Left ventricle myocardium inferior (tissue), 1 donor: ENCODE data around the gene TFAP2B. TPM values are rescaled to one million over a fixed set of nuclear protein-coding genes. Genes with fewer than 3 reads are reported as not detected.

Experiments used
- DNase-seq: peaks from one replicate; pipeline ENCODE4 v3.0.0-alpha.2; 2020
- H3K27ac ChIP-seq: fragments of 200-600 bp; replicated peaks from 2 replicates; pipeline ENCODE4 v1.8.0; 2021
- H3K27me3 ChIP-seq: fragments of 200-600 bp; 2 replicates; pipeline ENCODE4 v1.8.0; 2021; ENCODE audit warnings: low read depth
- H3K36me3 ChIP-seq: fragments of 200-600 bp; 2 replicates; pipeline ENCODE4 v1.8.0; 2021
- H3K4me1 ChIP-seq: fragments of 200-600 bp; 2 replicates; pipeline ENCODE4 v1.8.0; 2021
- H3K4me3 ChIP-seq: fragments of 200-600 bp; 2 replicates; pipeline ENCODE4 v1.8.0; 2021; ENCODE audit warnings: mild to moderate bottlenecking, moderate library complexity
- H3K9me3 ChIP-seq: fragments of 200-600 bp; replicated peaks from 2 replicates; pipeline ENCODE4 v1.8.0; 2021
- CTCF ChIP-seq: fragments of 200-600 bp; IDR thresholded peaks from 2 replicates; pipeline ENCODE4 v1.8.0; 2021; ENCODE audit warnings: antibody characterized with exemption, mild to moderate bottlenecking, borderline replicate concordance
- intact Hi-C: fragments of 100-400 bp; cut with micrococcal nuclease; formaldehyde crosslinking; loops from one replicate; pipeline ENCODE4 v1.11.0; 2022
- total RNA-seq: library from RNA; stranded (reverse); fragmentation: NEBNext Ultra II Directional; extraction: Animal tissue kit (Norgen Biotek cat#: 25700); gene quantifications from one replicate; pipeline ENCODE4 v1.2.1, GENCODE V29; 2021
- donor health status: DM: no; HTN: yes; CAD: no; lungs with severe emphysema.

The TFAP2B gene
- total RNA-seq, 1 donor from 2014 or later = not detected

- Histone ChIP-seq H3K4me1 (no peaks in the 10 kb centered on the region), H3K27ac (no peak overlapping the region), H3K27me3 (no peaks in the 10 kb centered on the region), H3K4me3 (no peak overlapping the region), H3K36me3 (no peaks in the 10 kb centered on the region), H3K9me3 (no peaks in the 10 kb centered on the region)
- DNase-seq = no peak
- TF ChIP-seq CTCF = no peak
- intact Hi-C loops = no loop called here
These were observed 49.8 kb downstream of the TFAP2B start for GRCh38 chr6:50868466-50868865.

- Histone ChIP-seq H3K9me3 (no peaks in the 10 kb centered on the region), H3K4me1 (no peaks in the 10 kb centered on the region), H3K36me3 (no peaks in the 10 kb centered on the region), H3K27ac (no peak overlapping the region), H3K4me3 (no peak overlapping the region), H3K27me3 (no peaks in the 10 kb centered on the region)
- no peak for TF ChIP-seq CTCF
- intact Hi-C loops = no loop called here
- no peak for DNase-seq
These were observed 54.5 kb downstream of the TFAP2B start for GRCh38 chr6:50873167-50873566.

GRCh38 chr6:50884364-50884763, 65.7 kb downstream of the TFAP2B start:
- DNase-seq = no peak
- intact Hi-C loops = no loop called here
- no peak overlapping the region for H3K4me3 ChIP-seq
- TF ChIP-seq CTCF = no peak
- H3K36me3 ChIP-seq = no peaks in the 10 kb centered on the region
- H3K27ac ChIP-seq = no peak overlapping the region
- H3K9me3 ChIP-seq = no peaks in the 10 kb centered on the region
- peaks cover 11% of the 10 kb centered on the region for H3K27me3 ChIP-seq
- no peaks in the 10 kb centered on the region for H3K4me1 ChIP-seq

GRCh38 chr6:50887112-50887511, 68.4 kb downstream of the TFAP2B start:
- TF ChIP-seq CTCF = no peak
- Histone ChIP-seq H3K9me3 (no peaks in the 10 kb centered on the region), H3K4me1 (no peaks in the 10 kb centered on the region), H3K36me3 (no peaks in the 10 kb centered on the region), H3K4me3 (no peak overlapping the region), H3K27me3 (peaks cover 4% of the 10 kb centered on the region), H3K27ac (no peak overlapping the region)
- DNase-seq = no peak
- intact Hi-C loops = no loop called here

- Histone ChIP-seq H3K27ac (no peak overlapping the region), H3K4me1 (no peaks in the 10 kb centered on the region), H3K9me3 (no peaks in the 10 kb centered on the region), H3K4me3 (no peak overlapping the region), H3K27me3 (peaks cover 4% of the 10 kb centered on the region), H3K36me3 (no peaks in the 10 kb centered on the region)
- intact Hi-C loops = no loop called here
- no peak for TF ChIP-seq CTCF
- no peak for DNase-seq
These were observed 70.8 kb downstream of the TFAP2B start for GRCh38 chr6:50889497-50889896.

GRCh38 chr6:50889935-50890334, 71.3 kb downstream of the TFAP2B start:
- no peaks in the 10 kb centered on the region for H3K36me3 ChIP-seq
- intact Hi-C loops = no loop called here
- no peak for DNase-seq
- H3K27ac ChIP-seq = no peak overlapping the region
- TF ChIP-seq CTCF = no peak
- peaks cover 4% of the 10 kb centered on the region for H3K27me3 ChIP-seq
- no peaks in the 10 kb centered on the region for H3K4me1 ChIP-seq
- H3K4me3 ChIP-seq = no peak overlapping the region
- peaks cover 2% of the 10 kb centered on the region for H3K9me3 ChIP-seq
